ENCODE results near the gene HOXB1.
A peak's percentile ranks its signal among the peaks of the same experiment; 100 is the strongest.
"Not testable (repeated sequence)": the region's sequence is repeated elsewhere in the genome, so short reads cannot be mapped to it uniquely, and the experiment has no call there.

Gene HOXB1

DNA sequence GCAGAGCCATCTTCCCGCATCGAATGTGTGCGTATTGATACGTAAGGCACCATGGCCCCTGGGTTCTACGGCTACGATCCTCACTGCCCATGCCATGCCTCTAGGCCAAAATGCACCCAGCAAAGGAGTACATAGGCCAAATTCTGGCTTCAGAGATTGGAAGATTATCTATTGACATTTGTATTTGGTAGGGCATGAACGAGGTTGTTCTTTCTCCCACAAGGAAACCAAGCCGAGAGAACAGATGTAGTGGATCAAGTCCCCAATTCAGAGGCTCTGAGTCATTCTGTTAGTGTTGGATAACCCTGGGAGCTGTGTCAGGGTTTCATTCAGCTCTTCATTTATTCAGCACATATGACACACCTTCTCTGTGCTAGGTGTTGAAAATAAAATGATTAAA is 36.5 kb downstream of the HOXB1 start:
- no peak for DNase-seq (ENCODE audit: low spot score)

DNA sequence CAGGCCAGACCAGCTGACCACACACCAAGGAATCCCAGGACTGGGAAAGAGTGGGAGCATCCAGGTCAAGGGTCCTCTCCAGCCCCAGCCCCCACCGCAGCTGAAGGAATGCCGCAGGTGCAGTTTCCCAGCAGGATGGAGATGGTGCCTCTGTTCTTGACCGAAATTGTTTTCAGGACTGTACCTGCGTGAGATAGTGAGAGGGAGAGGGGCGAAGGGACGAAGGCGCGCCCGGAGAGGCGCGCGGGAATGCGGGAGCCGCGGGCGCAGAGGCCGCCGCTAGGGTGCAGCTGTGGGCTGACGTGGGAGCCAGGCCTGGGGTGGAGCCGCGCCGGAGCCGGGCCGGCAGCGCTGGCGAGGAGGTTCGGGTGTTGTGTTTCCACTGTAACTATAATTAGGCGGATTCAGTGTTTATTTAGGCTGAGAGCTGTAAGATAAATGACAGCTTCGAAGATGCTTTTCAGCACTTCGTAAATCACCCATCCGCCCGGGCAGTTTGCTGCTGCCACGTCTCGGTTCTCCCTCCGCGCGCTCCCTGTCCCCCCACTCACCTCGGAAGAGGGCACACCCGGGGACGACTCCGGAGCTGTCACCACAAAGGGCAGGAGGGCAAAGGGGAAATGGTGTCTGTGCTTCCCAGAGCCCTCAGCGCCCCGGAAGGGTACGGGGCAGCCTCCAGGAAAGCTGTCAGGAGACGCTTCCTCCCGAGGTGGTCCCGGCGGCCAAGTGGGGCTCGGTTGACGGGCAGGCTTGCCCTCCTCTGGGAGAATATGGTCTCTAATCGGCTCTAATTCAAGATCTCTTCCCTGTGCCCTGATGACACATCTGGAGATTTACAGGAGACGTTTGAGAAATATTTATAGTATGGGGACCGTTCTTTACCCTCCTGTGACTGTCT is 38.2 kb downstream of the HOXB1 start:
- DNase-seq (ENCODE audit: low spot score): peak; percentile 63

DNA sequence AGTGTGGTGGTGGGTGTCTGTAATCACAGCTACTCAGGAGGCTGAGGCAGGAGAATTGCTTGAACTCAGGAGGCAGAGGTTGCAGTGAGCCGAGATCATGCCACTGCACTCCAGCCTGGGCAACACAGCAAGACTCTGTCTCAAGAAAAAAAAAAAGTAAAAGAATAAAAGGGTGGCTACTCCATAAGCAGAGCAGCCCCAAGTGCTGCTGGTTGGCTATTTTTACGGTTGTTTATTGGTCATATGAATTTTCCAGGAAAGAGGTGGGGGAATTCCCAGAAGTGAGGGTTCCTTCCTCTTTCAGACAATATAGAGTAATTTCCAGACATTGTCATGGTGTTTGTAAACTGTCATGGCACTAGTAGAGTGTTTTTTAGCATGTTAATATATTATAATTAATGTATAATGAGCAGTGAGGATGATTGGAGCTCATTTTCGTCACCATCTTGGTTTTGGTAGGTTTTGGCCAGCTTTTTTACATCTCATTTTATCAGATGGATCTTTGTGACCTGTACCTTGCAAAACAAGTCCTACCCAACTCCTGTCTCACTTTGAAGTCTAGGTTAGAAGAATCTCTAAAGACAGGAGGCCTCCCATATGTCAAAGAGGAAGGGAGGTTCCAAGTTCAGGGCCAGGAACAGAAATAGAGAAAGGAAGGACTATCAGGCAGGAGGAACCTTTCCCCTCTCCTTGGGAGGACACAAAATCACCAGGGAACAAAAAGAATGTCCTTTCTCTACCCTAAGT is 39.1 kb downstream of the HOXB1 start:
- DNase-seq (ENCODE audit: low spot score): no peak

DNA sequence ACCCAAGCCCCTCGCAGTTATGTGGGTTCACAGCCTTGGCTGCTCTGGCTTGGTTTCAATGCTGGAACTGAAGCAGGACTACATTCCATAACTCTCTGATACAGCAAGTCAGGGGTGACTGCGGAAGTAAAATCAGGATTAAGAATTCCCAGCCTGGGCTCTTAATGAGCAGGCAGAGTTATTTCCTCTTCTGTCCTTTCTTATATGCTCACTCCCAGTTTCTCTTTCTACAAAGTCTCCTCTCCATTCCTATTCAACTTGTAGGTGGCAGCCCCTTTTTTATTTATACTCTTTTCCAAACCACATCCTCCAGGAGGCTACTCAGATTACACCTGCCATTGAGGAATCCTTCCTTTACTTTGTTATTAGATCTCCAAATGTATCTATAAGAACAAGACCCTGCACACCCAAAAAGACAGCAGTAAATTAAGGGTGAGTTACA is 40.3 kb downstream of the HOXB1 start:
- DNase-seq (ENCODE audit: low spot score): no peak

DNA sequence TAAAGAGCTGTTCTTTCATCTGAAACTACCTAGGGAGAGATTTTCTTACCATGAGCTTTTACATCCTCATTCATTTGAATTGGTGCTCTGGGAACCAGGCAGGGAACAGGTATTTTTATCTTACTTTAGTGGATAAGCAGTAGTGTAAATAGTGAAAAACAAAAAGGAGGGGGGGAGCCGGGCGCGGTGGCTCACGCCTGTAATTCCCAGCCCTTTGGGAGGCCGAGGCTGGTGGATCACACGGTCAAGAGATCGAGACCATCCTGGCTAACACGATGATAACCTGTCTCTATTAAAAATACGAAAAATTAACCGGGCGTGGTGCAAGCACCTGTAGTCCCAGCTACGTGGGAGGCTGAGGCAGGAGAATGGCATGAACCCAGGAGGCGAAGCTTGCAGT is 41.0 kb downstream of the HOXB1 start:
- no peak for DNase-seq (ENCODE audit: low spot score)

DNA sequence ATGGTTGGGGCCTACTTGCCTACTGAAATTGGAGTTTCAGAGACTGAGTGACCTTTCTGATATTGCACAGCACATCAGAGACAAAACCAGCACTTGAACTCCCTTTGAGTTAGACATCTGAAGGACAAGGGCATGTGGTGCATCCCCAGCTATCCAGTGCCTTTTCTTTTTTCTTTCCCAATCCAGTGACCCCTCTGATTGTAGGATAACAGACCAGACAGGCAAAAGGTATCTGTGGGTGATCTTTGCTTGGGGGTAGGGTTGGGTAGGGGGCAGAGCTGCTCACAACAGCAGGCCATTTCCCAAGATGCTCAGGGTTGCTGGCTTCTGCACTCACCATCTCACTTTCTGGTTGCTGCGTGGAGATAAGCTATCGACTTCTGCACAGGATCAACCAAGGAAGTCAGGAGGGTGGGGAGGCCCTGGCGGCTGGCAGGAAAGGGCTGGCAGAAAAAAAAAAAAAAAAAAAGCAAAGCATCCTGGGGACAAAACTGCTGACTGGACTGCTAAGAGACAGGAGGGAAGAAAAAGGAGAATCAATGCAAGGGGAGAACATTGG is 42.2 kb downstream of the HOXB1 start:
- no peak for DNase-seq (ENCODE audit: low spot score)

DNA sequence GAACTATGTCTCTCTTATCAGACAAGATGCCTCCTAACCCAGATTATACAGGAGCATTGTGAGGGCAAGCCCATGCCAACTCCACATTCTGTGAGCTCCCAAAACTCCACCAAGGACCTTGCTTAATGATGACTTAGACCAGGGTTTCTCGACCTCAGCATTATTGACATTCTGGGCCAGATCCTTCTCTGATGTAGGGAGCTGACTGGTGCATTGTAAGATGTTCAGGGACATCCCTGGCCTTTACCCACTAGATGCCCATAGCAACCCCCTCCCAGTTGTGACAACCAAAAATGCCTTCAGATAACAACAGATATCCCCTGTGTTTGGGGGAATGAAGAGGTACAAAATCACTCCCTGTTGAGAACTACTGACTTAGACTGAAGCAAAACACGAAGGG is 43.6 kb downstream of the HOXB1 start:
- no peak for DNase-seq (ENCODE audit: low spot score)

DNA sequence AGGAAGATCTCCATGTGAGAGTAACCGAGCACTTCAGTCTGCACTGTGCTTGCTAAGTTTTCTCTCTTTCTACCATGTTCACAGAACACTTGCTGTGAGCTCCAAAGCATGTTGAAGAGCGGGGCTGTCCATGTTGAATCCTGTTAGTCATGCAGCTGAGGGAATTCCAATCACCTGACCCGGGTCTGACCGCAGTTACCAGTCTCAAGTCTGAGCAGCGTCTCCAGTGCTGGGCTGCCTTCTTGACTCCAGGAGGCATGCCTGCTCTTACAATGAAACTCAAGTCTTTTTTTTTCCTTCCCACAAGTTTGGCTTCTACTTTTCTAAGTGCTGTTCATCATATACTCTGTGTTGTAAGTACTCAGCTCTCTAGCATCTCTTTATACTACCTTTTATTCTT is 44.3 kb downstream of the HOXB1 start:
- no peak for DNase-seq (ENCODE audit: low spot score)

DNA sequence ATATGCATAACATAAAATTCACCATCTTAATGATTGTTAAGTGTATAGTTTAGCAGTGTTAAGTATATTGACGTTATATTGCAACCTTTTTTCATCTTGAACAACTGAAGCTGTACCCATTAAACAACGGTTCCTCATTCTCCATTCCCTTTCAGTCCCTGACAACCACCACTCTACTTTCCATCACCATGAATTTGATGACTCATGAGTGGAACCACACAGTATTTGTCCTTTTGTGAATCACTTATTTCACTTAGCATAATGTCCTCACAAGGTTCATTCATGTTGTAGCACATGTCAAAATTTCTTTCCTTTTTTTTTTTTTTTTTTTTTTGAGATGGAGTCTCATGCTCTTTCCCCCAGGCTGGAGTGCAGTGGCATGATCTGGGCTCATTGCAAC is 46.0 kb downstream of the HOXB1 start:
- no peak for DNase-seq (ENCODE audit: low spot score)

DNA sequence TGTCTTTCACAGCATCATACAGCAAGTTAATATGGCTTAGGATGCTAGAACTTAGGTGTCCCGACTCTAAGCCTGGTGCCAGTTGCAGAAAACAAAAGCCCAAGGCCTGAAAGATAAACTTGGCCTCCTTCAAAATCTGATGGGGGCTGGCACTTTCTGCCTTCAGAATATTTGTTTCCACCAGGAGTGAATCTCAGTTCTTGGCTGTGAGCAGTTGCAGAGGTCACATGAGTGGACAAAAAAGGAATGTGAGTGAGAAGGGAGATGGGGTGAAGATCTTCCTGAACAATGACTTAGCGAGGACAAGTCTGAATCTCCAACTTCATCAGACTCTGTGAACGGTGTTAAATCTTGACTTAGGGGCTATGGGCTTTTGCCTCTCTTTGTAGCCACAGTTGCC is 46.6 kb downstream of the HOXB1 start:
- no peak for DNase-seq (ENCODE audit: low spot score)

DNA sequence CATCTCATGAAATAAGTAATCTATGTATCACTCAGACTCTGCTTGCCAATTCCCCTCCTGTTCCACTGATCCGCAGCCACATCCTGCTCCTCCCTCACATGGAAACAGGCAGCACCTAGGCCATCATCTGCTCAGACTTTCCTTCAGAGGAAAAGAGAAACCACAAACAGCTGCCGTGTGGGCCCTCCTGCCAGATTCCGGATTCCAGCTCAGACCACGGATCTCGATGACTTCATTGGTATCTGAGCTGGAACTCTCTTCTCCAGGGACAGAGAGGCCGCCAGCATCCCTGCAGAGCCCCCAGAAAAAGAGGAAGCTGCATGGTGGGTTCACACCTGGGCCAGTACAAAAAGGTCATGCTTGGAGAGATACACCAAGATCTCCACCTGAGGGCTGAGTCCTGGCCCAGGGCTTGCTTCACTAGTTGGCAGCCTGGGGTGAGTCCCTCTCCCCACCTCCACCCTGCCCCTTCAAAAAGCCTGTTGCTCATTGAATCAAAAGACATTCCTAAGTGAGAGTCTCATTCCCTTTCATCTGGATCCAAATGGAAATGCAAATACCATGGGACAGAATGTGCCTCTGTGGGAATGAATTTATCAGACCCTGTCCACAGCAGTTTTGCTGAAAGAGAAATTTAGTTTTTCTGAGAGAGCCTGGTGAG is 47.2 kb downstream of the HOXB1 start:
- no peak for DNase-seq (ENCODE audit: low spot score)

DNA sequence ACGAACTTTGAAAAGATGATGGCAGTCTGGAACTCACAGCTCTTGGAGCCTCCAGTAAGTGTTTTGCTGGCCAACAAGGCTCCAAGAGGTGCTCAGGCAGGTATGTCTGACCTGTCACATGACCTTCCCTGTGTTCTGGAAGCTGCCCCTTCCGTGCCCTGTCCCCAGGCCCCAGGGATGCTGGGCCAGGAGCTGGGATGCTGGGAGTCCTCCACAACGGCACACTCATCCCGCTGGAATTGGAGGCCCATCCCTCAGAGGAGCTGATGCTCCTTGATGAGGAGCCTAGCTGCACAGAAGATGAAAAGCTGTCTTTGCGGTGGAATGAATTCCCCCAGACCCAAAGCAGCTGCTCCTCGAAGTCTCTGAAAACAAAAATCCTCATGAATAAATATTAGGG is 47.8 kb downstream of the HOXB1 start:
- no peak for DNase-seq (ENCODE audit: low spot score)

DNA sequence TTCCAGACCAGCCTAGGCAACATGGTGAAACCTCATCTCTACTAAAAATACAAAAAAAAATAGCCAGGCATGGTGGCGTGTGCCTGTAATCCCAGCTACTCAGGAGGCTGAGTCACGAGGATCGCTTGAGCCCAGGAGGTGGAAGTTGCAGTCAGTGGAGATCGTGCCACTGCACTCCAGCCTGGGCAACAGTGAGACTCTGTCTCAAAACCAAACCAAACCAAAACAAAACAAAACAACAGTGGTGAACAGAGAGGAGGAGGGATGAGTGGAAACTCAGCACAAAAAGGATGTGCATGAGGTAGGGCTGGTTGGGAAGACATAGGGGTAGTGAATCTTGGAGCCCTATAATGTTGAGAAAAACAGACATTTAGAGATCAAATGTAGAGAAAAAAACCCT is 48.5 kb downstream of the HOXB1 start:
- not testable (repeated sequence) for DNase-seq (ENCODE audit: low spot score)

DNA sequence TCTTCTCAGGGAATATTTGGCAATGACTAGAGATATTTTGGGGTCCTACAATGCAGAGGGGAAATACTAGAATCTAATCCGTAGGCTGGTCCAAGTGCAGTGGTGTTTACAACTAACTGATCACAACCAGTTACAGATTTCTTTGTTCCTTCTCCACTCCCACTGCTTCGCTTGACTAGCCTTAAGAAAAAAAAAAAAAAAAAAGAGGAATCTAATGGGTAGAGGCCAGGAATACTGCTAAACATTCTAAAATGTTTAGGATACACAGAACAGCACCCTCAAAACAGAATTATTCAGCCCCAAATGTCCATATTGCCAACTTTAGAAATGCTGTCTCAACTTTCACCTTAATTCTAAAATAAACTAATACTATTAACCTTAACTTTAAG is 51.8 kb downstream of the HOXB1 start:
- no peak for DNase-seq (ENCODE audit: low spot score)

All from CD4-positive, alpha-beta T cell treated with Interleukin-6 at 100 ng/mL for 8 hours (primary cell).